Ishikawa (cell line): ENCODE measurements around the gene DYNC1H1.
A peak's percentile ranks its signal among the peaks of the same experiment; 100 is the strongest.

ENCODE experiments used
- CEBPB ChIP-seq: IDR thresholded peaks from 2 replicates; pipeline ENCODE4 v1.6.1; 2012
- CREB1 ChIP-seq: IDR thresholded peaks from 2 replicates; pipeline ENCODE4 v1.6.1; 2012; ENCODE audit warnings: low read depth
- EGR1 ChIP-seq: IDR thresholded peaks from 2 replicates; pipeline ENCODE4 v1.6.1; 2012
- EP300 ChIP-seq: IDR thresholded peaks from 2 replicates; pipeline ENCODE4 v1.6.1; 2012; ENCODE audit warnings: borderline replicate concordance
- FOXM1 ChIP-seq: IDR thresholded peaks from 2 replicates; pipeline ENCODE4 v1.6.1; 2012; ENCODE audit warnings: low read depth, borderline replicate concordance
- NFIC ChIP-seq: IDR thresholded peaks from 2 replicates; pipeline ENCODE4 v1.6.1; 2012
- RAD21 ChIP-seq: IDR thresholded peaks from 2 replicates; pipeline ENCODE4 v1.6.1; 2012; ENCODE audit warnings: low read depth
- TAF1 ChIP-seq: IDR thresholded peaks from 2 replicates; pipeline ENCODE4 v1.6.1; 2012; ENCODE audit warnings: low read depth, mild to moderate bottlenecking
- TCF12 ChIP-seq: IDR thresholded peaks from 2 replicates; pipeline ENCODE4 v1.6.1; 2012; ENCODE audit warnings: low read depth
- TEAD4 ChIP-seq: IDR thresholded peaks from 2 replicates; pipeline ENCODE4 v1.6.1; 2012
- YY1 ChIP-seq: IDR thresholded peaks from 2 replicates; pipeline ENCODE4 v1.6.1; 2012; ENCODE audit warnings: low read depth
- ZBTB7A ChIP-seq: IDR thresholded peaks from 2 replicates; pipeline ENCODE4 v1.6.1; 2012; ENCODE audit warnings: low read depth
- TF ChIP-seq, protein P1 (sequence below): IDR thresholded peaks from 2 replicates; pipeline ENCODE4 v1.6.1; 2012
- TF ChIP-seq, protein P2 (sequence below): IDR thresholded peaks from 2 replicates; pipeline ENCODE4 v1.6.1; 2012; ENCODE audit warnings: low read depth, mild to moderate bottlenecking
- TF ChIP-seq, protein P3 (sequence below): IDR thresholded peaks from 2 replicates; pipeline ENCODE4 v1.6.1; 2012

DYNC1H1 gene

DNA sequence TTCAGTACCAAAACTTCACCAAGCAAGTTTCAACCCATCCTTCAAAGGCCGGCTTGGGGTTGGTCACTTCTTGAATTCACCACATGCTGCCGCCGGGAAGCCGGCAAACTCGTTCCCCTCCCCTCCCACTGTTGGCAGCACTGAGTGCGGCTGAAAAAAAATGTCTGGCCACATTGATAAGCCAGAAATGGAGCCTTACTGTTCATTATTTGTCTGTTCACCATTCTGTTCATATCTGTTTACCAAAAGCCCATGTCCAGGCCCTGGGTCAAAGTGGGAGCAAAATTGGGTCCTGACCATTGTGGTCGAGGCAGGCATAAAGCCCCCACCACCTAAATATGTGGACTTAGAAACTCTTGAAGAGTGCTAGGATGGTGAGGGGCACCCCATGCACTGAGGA, 129.7 kb downstream of the DYNC1H1 start:
- no peak for TF ChIP-seq CEBPB
- no peak for TF ChIP-seq ZBTB7A
- no peak for TF ChIP-seq TEAD4

DNA sequence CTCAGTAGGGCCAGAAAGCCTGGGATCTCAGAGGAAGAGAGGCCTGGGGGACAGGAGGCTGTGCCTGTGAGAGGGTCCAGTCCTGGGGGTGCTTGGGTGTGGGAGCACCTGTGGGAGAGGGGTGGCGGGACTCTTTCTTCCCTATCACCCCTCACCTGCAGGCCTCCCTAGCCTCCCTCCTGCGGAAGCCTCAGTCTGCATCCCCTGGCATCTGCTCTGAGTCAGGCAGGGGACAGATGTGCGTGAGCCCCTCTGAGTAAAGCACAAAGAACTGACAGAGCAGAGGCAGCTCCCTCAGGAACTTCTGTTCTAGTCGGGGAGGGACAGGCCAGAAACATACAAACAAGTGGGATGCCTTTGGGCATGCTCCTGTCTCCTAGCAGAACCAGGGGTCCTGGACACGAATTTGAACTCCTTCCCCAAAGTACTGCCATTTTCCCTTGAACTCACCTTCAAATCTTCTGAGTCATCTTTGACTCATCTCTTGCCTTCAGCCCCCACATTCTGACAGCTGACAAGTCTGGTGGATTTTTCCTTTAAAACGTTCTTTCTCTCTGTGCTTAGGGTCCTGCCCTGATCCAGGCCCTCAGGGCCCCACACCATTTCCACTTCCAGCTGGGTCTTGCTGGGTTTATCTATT, 131.0 kb downstream of the DYNC1H1 start:
- no peak for TF ChIP-seq TCF12
- no peak for TF ChIP-seq ZBTB7A
- TF ChIP-seq, protein P1, sequence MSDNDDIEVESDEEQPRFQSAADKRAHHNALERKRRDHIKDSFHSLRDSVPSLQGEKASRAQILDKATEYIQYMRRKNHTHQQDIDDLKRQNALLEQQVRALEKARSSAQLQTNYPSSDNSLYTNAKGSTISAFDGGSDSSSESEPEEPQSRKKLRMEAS: no peak
- TF ChIP-seq RAD21: no peak
- no peak for TF ChIP-seq YY1
- TF ChIP-seq CREB1: no peak
- no peak for TF ChIP-seq CEBPB
- no peak for TF ChIP-seq TAF1
- TF ChIP-seq EP300: no peak
- TF ChIP-seq, protein P2, sequence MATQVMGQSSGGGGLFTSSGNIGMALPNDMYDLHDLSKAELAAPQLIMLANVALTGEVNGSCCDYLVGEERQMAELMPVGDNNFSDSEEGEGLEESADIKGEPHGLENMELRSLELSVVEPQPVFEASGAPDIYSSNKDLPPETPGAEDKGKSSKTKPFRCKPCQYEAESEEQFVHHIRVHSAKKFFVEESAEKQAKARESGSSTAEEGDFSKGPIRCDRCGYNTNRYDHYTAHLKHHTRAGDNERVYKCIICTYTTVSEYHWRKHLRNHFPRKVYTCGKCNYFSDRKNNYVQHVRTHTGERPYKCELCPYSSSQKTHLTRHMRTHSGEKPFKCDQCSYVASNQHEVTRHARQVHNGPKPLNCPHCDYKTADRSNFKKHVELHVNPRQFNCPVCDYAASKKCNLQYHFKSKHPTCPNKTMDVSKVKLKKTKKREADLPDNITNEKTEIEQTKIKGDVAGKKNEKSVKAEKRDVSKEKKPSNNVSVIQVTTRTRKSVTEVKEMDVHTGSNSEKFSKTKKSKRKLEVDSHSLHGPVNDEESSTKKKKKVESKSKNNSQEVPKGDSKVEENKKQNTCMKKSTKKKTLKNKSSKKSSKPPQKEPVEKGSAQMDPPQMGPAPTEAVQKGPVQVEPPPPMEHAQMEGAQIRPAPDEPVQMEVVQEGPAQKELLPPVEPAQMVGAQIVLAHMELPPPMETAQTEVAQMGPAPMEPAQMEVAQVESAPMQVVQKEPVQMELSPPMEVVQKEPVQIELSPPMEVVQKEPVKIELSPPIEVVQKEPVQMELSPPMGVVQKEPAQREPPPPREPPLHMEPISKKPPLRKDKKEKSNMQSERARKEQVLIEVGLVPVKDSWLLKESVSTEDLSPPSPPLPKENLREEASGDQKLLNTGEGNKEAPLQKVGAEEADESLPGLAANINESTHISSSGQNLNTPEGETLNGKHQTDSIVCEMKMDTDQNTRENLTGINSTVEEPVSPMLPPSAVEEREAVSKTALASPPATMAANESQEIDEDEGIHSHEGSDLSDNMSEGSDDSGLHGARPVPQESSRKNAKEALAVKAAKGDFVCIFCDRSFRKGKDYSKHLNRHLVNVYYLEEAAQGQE: no peak

DNA sequence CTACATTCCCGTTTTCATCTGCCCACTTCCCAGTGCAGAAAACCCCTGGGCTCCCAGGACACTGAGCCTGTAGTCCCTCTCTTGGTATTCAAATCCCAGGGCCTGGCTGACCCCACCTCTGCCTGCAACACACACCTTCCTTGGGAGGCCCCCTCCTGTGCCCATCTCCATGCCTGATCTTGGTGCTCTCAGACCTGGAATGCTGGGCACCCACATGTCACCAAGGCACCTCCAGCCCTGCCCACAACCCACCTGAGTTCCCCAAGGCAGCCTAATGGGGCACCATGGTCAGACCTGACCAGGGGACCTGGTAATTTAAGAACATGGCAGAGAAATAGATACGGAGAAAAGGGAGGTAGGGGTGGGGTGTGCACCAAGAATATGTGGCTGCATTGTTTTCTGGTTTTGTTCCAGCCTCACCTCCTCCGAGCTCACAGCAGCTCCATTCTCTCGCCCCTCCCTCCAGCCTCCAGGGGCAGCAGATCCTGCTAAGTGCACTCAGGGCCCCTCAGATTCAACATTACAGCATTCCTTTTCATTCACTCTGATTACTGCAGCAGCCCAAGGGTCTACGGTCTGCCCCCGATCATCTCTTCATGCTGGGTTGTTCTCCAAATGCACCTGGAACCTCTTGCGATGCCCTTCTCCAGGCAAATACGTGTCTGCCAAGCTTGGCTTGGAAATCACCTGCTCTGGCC, 131.6 kb downstream of the DYNC1H1 start:
- TF ChIP-seq, protein P1: no peak
- TF ChIP-seq, protein P3, sequence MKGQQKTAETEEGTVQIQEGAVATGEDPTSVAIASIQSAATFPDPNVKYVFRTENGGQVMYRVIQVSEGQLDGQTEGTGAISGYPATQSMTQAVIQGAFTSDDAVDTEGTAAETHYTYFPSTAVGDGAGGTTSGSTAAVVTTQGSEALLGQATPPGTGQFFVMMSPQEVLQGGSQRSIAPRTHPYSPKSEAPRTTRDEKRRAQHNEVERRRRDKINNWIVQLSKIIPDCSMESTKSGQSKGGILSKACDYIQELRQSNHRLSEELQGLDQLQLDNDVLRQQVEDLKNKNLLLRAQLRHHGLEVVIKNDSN: no peak
- no peak for TF ChIP-seq CEBPB
- TF ChIP-seq TCF12: no peak
- no peak for TF ChIP-seq EGR1
- no peak for TF ChIP-seq RAD21
- TF ChIP-seq FOXM1: no peak
- TF ChIP-seq NFIC: no peak
- no peak for TF ChIP-seq CREB1
- no peak for TF ChIP-seq ZBTB7A
- TF ChIP-seq, protein P2: no peak
- TF ChIP-seq TEAD4: no peak
- no peak for TF ChIP-seq YY1
- no peak for TF ChIP-seq EP300
- TF ChIP-seq TAF1: no peak

DNA sequence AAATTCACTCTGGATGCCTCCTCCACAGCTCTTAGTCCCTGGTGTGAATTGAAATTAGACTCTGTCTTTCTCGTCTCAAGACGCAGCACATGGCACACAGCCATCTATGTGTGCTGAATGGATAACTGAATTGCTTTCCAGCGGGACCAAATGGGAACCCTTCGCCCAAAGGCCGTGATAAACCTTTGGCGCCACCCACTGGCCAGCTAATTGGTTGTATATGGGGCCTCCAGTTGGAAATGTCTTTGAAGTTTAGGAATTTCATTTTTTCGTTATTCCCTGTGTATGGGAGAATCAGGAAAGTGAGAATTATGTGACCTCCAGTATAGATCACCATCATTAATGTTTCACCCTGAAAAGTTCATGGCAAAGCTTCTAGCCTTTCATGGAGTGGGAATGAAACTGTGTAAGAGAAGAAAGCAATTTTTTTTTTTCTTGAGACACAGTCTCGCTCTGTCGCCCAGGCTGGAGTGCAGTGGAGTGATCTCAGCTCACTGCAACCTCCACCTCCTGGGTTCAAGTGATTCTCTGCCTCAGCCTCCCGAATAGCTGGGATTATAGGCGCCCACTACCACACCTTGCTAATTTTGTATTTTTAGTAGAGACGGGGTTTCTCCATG, 132.3 kb downstream of the DYNC1H1 start:
- TF ChIP-seq RAD21 (peak; percentile 94), NFIC (peak; percentile 44; the same call in 1 of the 2 replicates), EP300 (no peak)

DNA sequence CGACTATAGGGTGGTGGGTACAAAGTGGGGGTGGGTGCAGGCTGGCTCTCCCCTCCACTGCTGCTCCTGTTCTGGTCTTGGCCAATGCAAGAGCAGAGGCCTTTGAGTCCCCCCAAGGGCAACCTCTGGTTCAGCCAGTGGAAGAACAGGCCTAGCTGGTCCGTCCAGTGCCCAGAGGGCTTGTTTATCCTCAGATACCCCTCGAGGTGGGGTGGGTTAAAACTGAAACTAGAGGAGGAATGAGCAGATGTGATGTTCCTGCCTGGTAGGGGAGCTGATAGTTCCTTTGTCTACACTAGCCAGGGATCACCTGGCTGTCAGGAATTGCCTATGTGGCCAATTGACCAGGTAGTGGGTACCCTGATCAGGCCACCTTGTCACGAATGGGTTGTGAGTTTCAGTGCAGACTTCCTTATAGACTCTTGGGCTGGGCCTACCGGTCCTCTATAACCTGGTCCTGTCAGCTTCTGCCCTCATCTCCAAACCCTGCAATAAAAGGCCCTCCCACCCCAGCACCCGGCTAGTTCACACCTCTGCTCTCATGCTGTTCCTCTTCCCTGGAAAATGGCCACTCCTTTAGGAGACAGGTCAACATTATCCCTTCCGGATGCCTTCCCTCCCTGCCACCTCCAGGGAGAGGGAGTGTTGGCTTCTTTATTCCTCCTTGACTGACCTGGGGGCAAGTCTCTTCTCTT, 133.2 kb downstream of the DYNC1H1 start:
- TF ChIP-seq, protein P1: no peak
- peak; percentile 27; the same call in 1 of the 2 replicates for TF ChIP-seq TCF12
